Keratinocyte (primary cell): ENCODE results near the gene CHAF1B. TPM values are rescaled to one million over a fixed set of nuclear protein-coding genes. Genes with fewer than 3 reads are reported as not detected.

Experiments used
- DNase-seq: peaks from one replicate; pipeline ENCODE4 v3.0.0-alpha.2; 2011; ENCODE audit warnings: low read depth, missing footprints, low spot score
- FAIRE-seq: peaks from 2 replicates; lab custom pipeline; 2011; peaks lifted over from hg19 to GRCh38; lab: Jason Lieb, UNC
- H2AFZ ChIP-seq: 2 replicates; pipeline ENCODE4 v1.6.0; 2012; ENCODE audit warnings: low read length, control low read depth, inconsistent platforms; ENCODE audit not compliant: control insufficient read depth
- H3K27ac ChIP-seq: 2 replicates; pipeline ENCODE4 v1.5.1; 2011; ENCODE audit warnings: low read length; ENCODE audit not compliant: control insufficient read depth, insufficient read depth
- H3K27me3 ChIP-seq: 3 replicates; pipeline ENCODE4 v1.6.0; 2011; ENCODE audit warnings: low read length; ENCODE audit not compliant: control insufficient read depth, insufficient read depth; ENCODE audit errors: extremely low read depth
- H3K36me3 ChIP-seq, 2 experiments: 2 replicates in 1 of 2; 3 replicates in 1 of 2; pipeline ENCODE4 v1.5.1; 2011; ENCODE audit warnings: low read length in 2 of 2, mild to moderate bottlenecking in 1 of 2; ENCODE audit not compliant: control insufficient read depth in 2 of 2, insufficient read depth in 2 of 2; ENCODE audit errors: extremely low read depth in 1 of 2
- H3K4me1 ChIP-seq: 3 replicates; pipeline ENCODE4 v1.5.1; 2011; ENCODE audit warnings: low read length; ENCODE audit not compliant: control insufficient read depth, insufficient read depth; ENCODE audit errors: extremely low read depth
- H3K4me2 ChIP-seq: 3 replicates; pipeline ENCODE4 v1.6.0; 2011; ENCODE audit warnings: low read depth, low read length; ENCODE audit not compliant: control insufficient read depth, insufficient read depth; ENCODE audit errors: extremely low read depth
- H3K4me3 ChIP-seq, 3 experiments: fragments of 200-600 bp in 1 of 3; sonication (generic) in 1 of 3; 2 replicates in 2 of 3; 3 replicates in 1 of 3; pipeline ENCODE4 v1.5.1; 2011 to 2016; ENCODE audit warnings: low read length in 3 of 3, mild to moderate bottlenecking in 3 of 3, control low read depth in 2 of 3, inconsistent platforms in 1 of 3, low read depth in 1 of 3, mixed read lengths in 1 of 3, mixed run types in 1 of 3, moderate library complexity in 1 of 3; ENCODE audit not compliant: control insufficient read depth in 2 of 3, insufficient read depth in 2 of 3; ENCODE audit errors: extremely low read depth in 1 of 3
- H3K79me2 ChIP-seq: 2 replicates; pipeline ENCODE4 v1.6.0; 2012; ENCODE audit warnings: low read length; ENCODE audit not compliant: control insufficient read depth, insufficient read depth
- H3K9ac ChIP-seq: 3 replicates; pipeline ENCODE4 v1.6.0; 2011; ENCODE audit warnings: low read length; ENCODE audit not compliant: control insufficient read depth, insufficient read depth; ENCODE audit errors: extremely low read depth
- H3K9me1 ChIP-seq: 3 replicates; pipeline ENCODE4 v1.6.0; 2011; ENCODE audit warnings: low read length; ENCODE audit not compliant: control insufficient read depth, insufficient read depth; ENCODE audit errors: extremely low read depth
- H3K9me3 ChIP-seq: 2 replicates; pipeline ENCODE4 v1.5.1; 2012; ENCODE audit warnings: low read depth, low read length; ENCODE audit not compliant: control insufficient read depth
- H4K20me1 ChIP-seq: 3 replicates; pipeline ENCODE4 v1.6.0; 2011; ENCODE audit warnings: low read length; ENCODE audit not compliant: control insufficient read depth, insufficient read depth; ENCODE audit errors: extremely low read depth
- EZH2 ChIP-seq: IDR thresholded peaks from one replicate; pipeline ENCODE4 v1.6.1; 2012; ENCODE audit warnings: inconsistent platforms, mild to moderate bottlenecking, low read length, moderate library complexity
- dilution Hi-C: fragments of 300-500 bp; cut with MboI; formaldehyde crosslinking; loops from one replicate; pipeline ENCODE4 v1.7.0; 2020; ENCODE audit warnings: low sequenced_read_pairs; ENCODE audit not compliant: extremely low pct_ligation_motif_present
- polyA plus RNA-seq, 5 experiments: library from polyadenylated mRNA; depleted of rRNA in 3 of 5; stranded (reverse) in 3 of 5; stranded (forward) in 1 of 5; unstranded in 1 of 5; fragments of >200 nt; gene quantifications; 1 replicate in 1 of 5; 2 replicates in 3 of 5; 3 replicates in 1 of 5; pipeline versions ENCODE4 v1.2.1 to v1.2.3, GENCODE V29; 2011 to 2012; ENCODE audit warnings: missing spikeins in 2 of 5, low read depth in 1 of 5, low replicate concordance in 1 of 5
- TF ChIP-seq, protein P1 (sequence below), 3 experiments: IDR thresholded peaks in 1 of 3; conservative IDR thresholded peaks in 1 of 3; optimal IDR thresholded peaks in 1 of 3; 2 replicates in 2 of 3; 3 replicates in 1 of 3; pipeline versions ENCODE3 to v1.5.1; 2011; ENCODE audit warnings: low read length in 3 of 3, mild to moderate bottlenecking in 3 of 3, moderate library complexity in 2 of 3, control low read depth in 1 of 3, inconsistent platforms in 1 of 3; ENCODE audit not compliant: insufficient read depth in 2 of 3; ENCODE audit errors: extremely low read depth in 1 of 3

Gene CHAF1B
- polyA plus RNA-seq, 1 donor (not counting 4 experiments of a cell fraction or from before 2014, with no cell fraction given): 6.8 TPM

DNA sequence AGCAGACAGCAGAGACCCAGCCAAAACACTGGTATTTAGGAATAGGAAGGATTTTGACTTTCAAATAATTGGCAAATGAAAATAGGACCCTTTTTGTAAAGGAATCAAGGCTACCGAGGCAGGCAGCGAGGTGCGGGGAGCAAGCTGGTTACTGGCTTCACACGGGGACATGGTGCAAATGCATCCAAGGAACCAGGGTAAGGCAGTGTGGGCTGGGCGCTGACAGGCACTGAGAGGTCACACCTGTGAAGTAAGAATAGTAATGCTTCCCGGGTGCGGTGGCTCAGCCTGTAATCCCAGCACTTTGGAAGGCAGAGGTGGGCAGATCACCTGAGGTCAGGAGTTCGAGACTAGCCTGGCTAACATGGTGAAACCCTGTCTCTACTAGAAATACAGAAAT, 15.5 kb downstream of the CHAF1B start:
- Histone ChIP-seq H3K4me1 (no peaks in the 10 kb centered on the region), H3K4me2 (no peak overlapping the region), H3K36me3 (peaks cover 3 to 10% of the 10 kb centered on the region in 2 experiments), H3K9ac (no peak overlapping the region), H3K27me3 (no peaks in the 10 kb centered on the region), H3K4me3 (no peak overlapping the region), H3K9me1 (no peaks in the 10 kb centered on the region), H2AFZ (no peak overlapping the region), H3K79me2 (no peaks in the 10 kb centered on the region), H3K27ac (no peak overlapping the region), H4K20me1 (no peaks in the 10 kb centered on the region), H3K9me3 (no peaks in the 10 kb centered on the region)
- DNase-seq: no peak
- dilution Hi-C loops: no loop called here
- TF ChIP-seq, protein P1, sequence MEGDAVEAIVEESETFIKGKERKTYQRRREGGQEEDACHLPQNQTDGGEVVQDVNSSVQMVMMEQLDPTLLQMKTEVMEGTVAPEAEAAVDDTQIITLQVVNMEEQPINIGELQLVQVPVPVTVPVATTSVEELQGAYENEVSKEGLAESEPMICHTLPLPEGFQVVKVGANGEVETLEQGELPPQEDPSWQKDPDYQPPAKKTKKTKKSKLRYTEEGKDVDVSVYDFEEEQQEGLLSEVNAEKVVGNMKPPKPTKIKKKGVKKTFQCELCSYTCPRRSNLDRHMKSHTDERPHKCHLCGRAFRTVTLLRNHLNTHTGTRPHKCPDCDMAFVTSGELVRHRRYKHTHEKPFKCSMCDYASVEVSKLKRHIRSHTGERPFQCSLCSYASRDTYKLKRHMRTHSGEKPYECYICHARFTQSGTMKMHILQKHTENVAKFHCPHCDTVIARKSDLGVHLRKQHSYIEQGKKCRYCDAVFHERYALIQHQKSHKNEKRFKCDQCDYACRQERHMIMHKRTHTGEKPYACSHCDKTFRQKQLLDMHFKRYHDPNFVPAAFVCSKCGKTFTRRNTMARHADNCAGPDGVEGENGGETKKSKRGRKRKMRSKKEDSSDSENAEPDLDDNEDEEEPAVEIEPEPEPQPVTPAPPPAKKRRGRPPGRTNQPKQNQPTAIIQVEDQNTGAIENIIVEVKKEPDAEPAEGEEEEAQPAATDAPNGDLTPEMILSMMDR (optimal IDR thresholded peaks at IDR 0.05 in 1 of 3, IDR thresholded peaks at IDR 0.05 in 1 of 3, conservative IDR thresholded peaks at IDR 0.05 in 1 of 3; ENCODE audit: extremely low read depth in 1 of 3, insufficient read depth in 2 of 3, low read length in 3 of 3): no peak
- TF ChIP-seq EZH2: no peak
- no peak for FAIRE-seq

DNA sequence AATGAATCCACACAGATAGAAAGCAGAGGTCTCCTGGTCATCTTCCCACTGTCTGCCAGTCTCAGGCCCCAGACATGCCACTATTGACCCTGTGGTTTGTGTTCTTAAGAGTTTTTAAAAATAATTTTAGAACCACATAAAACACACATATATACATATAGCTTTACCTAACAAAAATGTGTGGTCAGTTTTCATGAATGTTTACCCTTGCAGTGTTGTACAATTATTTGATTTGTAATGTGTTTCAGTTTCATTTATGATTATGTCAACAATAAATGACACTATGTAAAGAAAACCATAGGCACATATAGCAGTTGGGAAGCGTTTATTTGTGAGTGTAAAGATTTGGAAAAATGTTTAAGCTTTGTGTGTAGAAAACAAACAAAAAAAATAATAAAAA, 17.1 kb downstream of the CHAF1B start:
- peaks cover 3 to 10% of the 10 kb centered on the region in 2 experiments for H3K36me3 ChIP-seq
- H3K4me1 ChIP-seq: no peaks in the 10 kb centered on the region
- no peak overlapping the region for H3K9ac ChIP-seq
- DNase-seq (no peak), FAIRE-seq (no peak)
- no peak overlapping the region for H3K4me3 ChIP-seq
- dilution Hi-C loops: no loop called here
- H3K9me1 ChIP-seq: no peaks in the 10 kb centered on the region
- H2AFZ ChIP-seq: no peak overlapping the region
- no peaks in the 10 kb centered on the region for H3K79me2 ChIP-seq
- TF ChIP-seq EZH2: no peak
- TF ChIP-seq, protein P1 (optimal IDR thresholded peaks at IDR 0.05 in 1 of 3, IDR thresholded peaks at IDR 0.05 in 1 of 3, conservative IDR thresholded peaks at IDR 0.05 in 1 of 3; ENCODE audit: extremely low read depth in 1 of 3, insufficient read depth in 2 of 3, low read length in 3 of 3): no peak
- no peak overlapping the region for H3K27ac ChIP-seq
- no peaks in the 10 kb centered on the region for H4K20me1 ChIP-seq
- H3K27me3 ChIP-seq: no peaks in the 10 kb centered on the region
- no peaks in the 10 kb centered on the region for H3K9me3 ChIP-seq
- H3K4me2 ChIP-seq: no peak overlapping the region
